Measurements from ENCODE around the gene VTI1B. TPM values are rescaled to one million over a fixed set of nuclear protein-coding genes. Genes with fewer than 3 reads are reported as not detected.

VTI1B gene
- total and polyA plus RNA-seq, 10 of the 15 experiments (the other 5 are each of a cell fraction or from before 2014, with no cell fraction given) = 15.0 to 117 (median 50.5) TPM

DNA sequence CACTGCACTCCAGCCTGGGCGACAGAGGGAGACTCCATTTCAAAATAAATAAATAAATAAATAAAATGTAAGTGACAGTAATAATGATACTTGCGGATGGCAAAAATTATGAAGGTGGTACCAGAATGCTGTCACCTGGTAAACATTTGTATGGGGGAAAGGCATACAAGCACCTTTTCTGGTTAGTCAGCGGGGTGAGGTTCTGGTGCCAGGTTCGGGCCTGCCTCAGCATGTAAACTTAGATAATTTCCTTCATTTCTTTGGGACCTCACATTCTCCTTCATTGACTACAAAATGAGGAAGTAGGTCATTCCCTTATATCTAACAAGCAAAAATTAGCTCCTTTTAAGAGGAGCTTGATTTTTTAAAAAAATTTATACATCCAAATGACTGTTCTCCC, 10.8 kb downstream of the VTI1B start (continued):
- TF ChIP-seq, protein P1, sequence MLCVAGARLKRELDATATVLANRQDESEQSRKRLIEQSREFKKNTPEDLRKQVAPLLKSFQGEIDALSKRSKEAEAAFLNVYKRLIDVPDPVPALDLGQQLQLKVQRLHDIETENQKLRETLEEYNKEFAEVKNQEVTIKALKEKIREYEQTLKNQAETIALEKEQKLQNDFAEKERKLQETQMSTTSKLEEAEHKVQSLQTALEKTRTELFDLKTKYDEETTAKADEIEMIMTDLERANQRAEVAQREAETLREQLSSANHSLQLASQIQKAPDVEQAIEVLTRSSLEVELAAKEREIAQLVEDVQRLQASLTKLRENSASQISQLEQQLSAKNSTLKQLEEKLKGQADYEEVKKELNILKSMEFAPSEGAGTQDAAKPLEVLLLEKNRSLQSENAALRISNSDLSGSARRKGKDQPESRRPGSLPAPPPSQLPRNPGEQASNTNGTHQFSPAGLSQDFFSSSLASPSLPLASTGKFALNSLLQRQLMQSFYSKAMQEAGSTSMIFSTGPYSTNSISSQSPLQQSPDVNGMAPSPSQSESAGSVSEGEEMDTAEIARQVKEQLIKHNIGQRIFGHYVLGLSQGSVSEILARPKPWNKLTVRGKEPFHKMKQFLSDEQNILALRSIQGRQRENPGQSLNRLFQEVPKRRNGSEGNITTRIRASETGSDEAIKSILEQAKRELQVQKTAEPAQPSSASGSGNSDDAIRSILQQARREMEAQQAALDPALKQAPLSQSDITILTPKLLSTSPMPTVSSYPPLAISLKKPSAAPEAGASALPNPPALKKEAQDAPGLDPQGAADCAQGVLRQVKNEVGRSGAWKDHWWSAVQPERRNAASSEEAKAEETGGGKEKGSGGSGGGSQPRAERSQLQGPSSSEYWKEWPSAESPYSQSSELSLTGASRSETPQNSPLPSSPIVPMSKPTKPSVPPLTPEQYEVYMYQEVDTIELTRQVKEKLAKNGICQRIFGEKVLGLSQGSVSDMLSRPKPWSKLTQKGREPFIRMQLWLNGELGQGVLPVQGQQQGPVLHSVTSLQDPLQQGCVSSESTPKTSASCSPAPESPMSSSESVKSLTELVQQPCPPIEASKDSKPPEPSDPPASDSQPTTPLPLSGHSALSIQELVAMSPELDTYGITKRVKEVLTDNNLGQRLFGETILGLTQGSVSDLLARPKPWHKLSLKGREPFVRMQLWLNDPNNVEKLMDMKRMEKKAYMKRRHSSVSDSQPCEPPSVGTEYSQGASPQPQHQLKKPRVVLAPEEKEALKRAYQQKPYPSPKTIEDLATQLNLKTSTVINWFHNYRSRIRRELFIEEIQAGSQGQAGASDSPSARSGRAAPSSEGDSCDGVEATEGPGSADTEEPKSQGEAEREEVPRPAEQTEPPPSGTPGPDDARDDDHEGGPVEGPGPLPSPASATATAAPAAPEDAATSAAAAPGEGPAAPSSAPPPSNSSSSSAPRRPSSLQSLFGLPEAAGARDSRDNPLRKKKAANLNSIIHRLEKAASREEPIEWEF (IDR thresholded peaks at IDR 0.05; ENCODE audit: insufficient replicate concordance, low read depth, low read length) = no peak
- TF ChIP-seq NFYA (IDR thresholded peaks at IDR 0.05; ENCODE audit: borderline replicate concordance, low read depth, low read length) (no peak), FOXM1 (IDR thresholded peaks at IDR 0.05; ENCODE audit: low read depth, low read length) (no peak), CHD1 (IDR thresholded peaks at IDR 0.05; ENCODE audit: low read depth, low read length) (no peak), JUNB (IDR thresholded peaks at IDR 0.05) (no peak)

DNA sequence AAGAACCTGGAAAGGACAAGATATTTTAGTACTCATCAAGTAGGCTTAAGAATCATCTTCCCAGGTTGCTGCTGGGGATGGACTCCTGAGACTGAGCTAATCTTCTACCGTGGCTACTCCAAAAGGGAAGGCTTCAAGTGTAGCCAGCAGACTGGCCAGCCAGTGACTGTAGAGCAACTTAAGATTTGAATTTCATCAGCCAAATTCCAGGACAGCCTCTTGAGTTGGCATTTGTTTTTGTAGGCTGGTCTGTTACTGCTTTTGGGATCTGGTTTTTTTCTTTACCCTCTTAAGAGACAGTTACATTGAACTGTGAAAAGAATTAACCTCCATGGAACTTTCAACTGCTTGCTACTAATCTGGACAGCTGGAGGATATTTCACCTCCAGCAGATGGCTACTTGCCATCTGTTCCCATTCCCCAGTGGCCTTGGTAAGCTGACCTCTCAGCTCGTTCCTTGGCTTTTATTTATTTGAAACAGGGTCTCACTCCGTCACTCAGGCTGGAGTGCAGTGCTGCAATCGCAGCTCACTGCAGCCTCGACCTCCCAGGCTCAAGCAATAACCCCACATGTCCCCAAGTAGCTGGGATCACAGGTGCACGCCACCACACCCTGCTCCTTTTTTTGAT, 20.7 kb downstream of the VTI1B start:
- ChIA-PET CTCF (interaction anchor here (0.5 to 3.5 kb wide), 7 partner anchors 13 to 82 kb away, joined by 3 to 16 read pairs (median 4); partner anchors contain the start of gene ARG2), POLR2A (no interaction called here), RAD21 (ENCODE audit: unreplicated experiment) (interaction anchor here (3.0 kb wide), 1 partner anchor 13 kb away, joined by 12 read pairs; no protein-coding TSS in a partner anchor), SMC1A (ENCODE audit: uncharacterized antibody, unreplicated experiment) (interaction anchor here (1.0 to 1.3 kb wide), 3 partner anchors 31 to 82 kb away, joined by 3 read pairs; no protein-coding TSS in a partner anchor)
- no peak overlapping the region for H3K27ac ChIP-seq (ENCODE audit: control insufficient read depth, insufficient read depth)
- H3K79me2 ChIP-seq (ENCODE audit: control insufficient read depth, insufficient read depth, low read length) = no peaks in the 10 kb centered on the region
- intact Hi-C loops (cut with micrococcal nuclease; ENCODE audit: unreplicated experiment) (no loop called here), in situ Hi-C loops (cut with MboI) (no loop called here)
- no peak overlapping the region for H3K4me3 ChIP-seq
- H2AFZ ChIP-seq (ENCODE audit: control insufficient read depth, low read depth, low read length) = no peak overlapping the region
- WGBS (ENCODE audit: insufficient coverage, insufficient replicate concordance, low lambda C conversion rate, missing lambda C conversion rate) = 92% methylated on average over 6 of the region's 6 CpGs
- no peak for FAIRE-seq
- ATAC-seq = no peak
- peaks cover 8 to 27% of the 10 kb centered on the region in 2 experiments for H3K36me3 ChIP-seq (ENCODE audit: control insufficient read depth in 2 of 2, insufficient read depth in 2 of 2, low read length in 1 of 2)
- H3K9me3 ChIP-seq (replicated peaks; ENCODE audit: control insufficient read depth, insufficient read depth, low read length) = no peaks in the 10 kb centered on the region
- BruUV-seq (replicated peaks) = no TSS peak
- H3K27me3 ChIP-seq (replicated peaks in 1 of 2; ENCODE audit: control insufficient read depth in 2 of 2, insufficient read depth in 2 of 2, low read length in 1 of 2) = no peaks in the 10 kb centered on the region
- no peaks in the 10 kb centered on the region for H4K20me1 ChIP-seq (ENCODE audit: control insufficient read depth, insufficient read depth)
- no peaks in the 10 kb centered on the region for H3K4me1 ChIP-seq (ENCODE audit: control insufficient read depth, insufficient read depth, low read length)
- H3K9ac ChIP-seq (ENCODE audit: control insufficient read depth, insufficient read depth, low read length) = no peak overlapping the region
- DNase-seq (ENCODE audit: low read depth, low spot score) = no peak
- no peak overlapping the region for H3K4me2 ChIP-seq (ENCODE audit: control insufficient read depth, insufficient read depth)
- TF ChIP-seq HDAC2 (IDR thresholded peaks at IDR 0.05) = no peak
- TF ChIP-seq KLF5 (IDR thresholded peaks at IDR 0.05; ENCODE audit: partially characterized antibody) = no peak
- no peak for TF ChIP-seq FOXK2 (IDR thresholded peaks at IDR 0.05)
- no peak for TF ChIP-seq STAT1 (conservative IDR thresholded peaks at IDR 0.05)
- no peak for TF ChIP-seq JUND (IDR thresholded peaks at IDR 0.05; ENCODE audit: low read depth, low read length)
- TF ChIP-seq POLR2AphosphoS5 (IDR thresholded peaks at IDR 0.05; ENCODE audit: low read length) = no peak
- no peak for TF ChIP-seq BACH1 (IDR thresholded peaks at IDR 0.05; ENCODE audit: borderline replicate concordance)
- no peak for TF ChIP-seq SMAD1 (IDR thresholded peaks at IDR 0.05; ENCODE audit: low read depth, partially characterized antibody)
- TF ChIP-seq CHD1 (IDR thresholded peaks at IDR 0.05; ENCODE audit: low read depth, low read length) = no peak
- no peak for TF ChIP-seq TAF1 (IDR thresholded peaks at IDR 0.05; ENCODE audit: borderline replicate concordance, low read depth, low read length)
- TF ChIP-seq CREB1 (IDR thresholded peaks at IDR 0.05; ENCODE audit: low read depth) = no peak
- TF ChIP-seq SP1 (IDR thresholded peaks at IDR 0.05; ENCODE audit: low read depth, low read length) = no peak
- no peak for TF ChIP-seq TCF7 (IDR thresholded peaks at IDR 0.05; ENCODE audit: borderline replicate concordance)
- no peak for TF ChIP-seq NBN (IDR thresholded peaks at IDR 0.05)
- TF ChIP-seq CBX5 (IDR thresholded peaks at IDR 0.05; ENCODE audit: low read depth) = no peak

Data from GM12878 (cell line).